HG03575 (cell line): ENCODE measurements around the gene KRTAP5-6.
"Not testable (repeated sequence)": the region's sequence is repeated elsewhere in the genome, so short reads cannot be mapped to it uniquely, and the experiment has no call there.

Experiments used
- ATAC-seq: cut with Tn5 transposase; IDR thresholded peaks from one replicate; pipeline ENCODE4 v1.9.1; 2021; ENCODE audit not compliant: unreplicated experiment, insufficient number of reproducible peaks, low FRiP score; ENCODE audit errors: extremely low read depth

KRTAP5-6 gene

GRCh38 chr11:1676229-1676740 lies 20.7 kb upstream of the KRTAP5-6 start:
- ATAC-seq: no peak

GRCh38 chr11:1679881-1680280 lies 17.1 kb upstream of the KRTAP5-6 start:
- no peak for ATAC-seq

DNA sequence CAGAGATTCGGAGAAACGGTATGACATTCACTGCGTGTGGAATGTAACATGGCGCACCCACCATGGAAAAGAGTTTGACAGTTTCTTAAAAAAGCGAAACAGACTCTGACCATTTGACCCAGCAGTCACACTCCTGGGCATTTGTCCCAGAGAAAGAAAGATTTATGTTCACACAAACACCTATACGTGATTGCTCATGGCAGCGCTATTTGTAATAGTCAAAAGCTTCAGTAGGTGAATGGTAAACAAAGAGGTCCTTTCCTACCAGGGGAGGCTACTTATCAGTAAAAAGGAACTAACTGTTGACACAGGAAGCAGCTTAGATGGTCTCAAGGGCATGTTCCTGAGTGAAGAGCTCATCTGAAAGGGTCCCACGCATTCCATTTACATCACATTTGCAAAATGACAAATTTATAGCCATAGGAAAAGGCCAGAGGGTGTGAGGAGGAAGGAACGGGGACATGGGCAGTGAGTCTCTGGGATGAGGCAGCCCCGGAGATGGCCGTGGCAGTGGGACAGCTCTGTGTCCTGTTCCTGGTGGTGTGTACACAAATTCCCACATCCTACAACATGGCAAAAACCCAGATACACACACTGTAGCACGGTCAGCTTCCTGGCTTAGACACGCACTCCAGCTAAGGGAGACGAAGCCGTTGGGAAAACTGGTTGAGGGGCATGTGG lies 14.6 kb upstream of the KRTAP5-6 start:
- ATAC-seq: no peak

- not testable (repeated sequence) for ATAC-seq
Measured at GRCh38 chr11:1683216-1683615, 13.8 kb upstream of the KRTAP5-6 start.

GRCh38 chr11:1683904-1684572 lies 13.0 kb upstream of the KRTAP5-6 start:
- ATAC-seq: not testable (repeated sequence)

- not testable (repeated sequence) for ATAC-seq
Measured at GRCh38 chr11:1684886-1685874, 11.8 kb upstream of the KRTAP5-6 start.

DNA sequence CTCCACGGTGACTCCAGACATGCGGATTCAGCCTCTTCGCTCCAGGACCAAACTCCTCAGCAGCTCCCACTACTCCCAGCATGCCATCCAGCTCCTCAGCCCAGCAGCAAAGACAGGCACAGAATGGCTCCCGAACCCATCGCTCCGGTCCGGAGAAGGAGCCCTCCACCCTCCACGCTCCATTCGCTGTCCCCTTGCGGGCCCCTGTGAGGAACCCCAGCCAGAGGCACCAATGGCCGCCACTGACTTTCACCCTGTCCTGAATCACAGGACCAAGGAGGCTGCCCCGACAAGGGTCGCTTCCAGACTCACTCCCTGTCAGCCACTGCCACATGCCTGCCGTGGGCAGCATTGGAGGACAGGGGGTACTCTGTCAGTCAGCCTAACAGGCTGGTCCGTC lies 10.8 kb upstream of the KRTAP5-6 start:
- ATAC-seq: not testable (repeated sequence)

DNA sequence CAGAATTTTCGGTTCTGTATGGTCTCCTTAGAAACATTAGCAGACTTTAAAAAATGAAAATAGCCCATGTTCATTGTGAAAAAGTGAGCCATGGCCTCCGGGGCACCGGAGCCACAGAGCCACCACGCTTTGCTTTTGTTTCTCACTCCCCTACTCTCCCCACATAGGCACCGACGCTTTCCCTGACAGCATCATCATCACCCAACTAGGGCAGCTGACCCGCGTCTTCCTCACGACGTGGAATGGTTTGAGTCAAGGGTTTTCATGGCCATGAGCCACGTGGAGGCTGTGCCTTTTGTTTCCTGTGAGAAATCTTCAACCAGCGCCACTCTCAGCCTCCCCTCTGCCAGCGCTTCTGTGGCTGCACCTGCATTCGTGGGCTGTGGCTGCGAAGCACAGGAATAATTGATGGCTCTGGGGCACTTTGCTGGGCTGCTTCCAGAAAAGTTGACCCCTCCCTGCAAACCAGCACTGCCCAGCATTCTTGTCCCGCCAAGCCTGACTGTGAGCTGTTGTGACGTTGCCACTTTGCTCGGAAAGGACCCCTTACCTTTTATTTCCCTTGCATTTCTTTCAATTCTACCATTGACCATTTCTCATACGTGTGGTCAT lies 8.6 kb upstream of the KRTAP5-6 start:
- ATAC-seq: not testable (repeated sequence)

GRCh38 chr11:1689250-1690166 lies 7.5 kb upstream of the KRTAP5-6 start:
- not testable (repeated sequence) for ATAC-seq

DNA sequence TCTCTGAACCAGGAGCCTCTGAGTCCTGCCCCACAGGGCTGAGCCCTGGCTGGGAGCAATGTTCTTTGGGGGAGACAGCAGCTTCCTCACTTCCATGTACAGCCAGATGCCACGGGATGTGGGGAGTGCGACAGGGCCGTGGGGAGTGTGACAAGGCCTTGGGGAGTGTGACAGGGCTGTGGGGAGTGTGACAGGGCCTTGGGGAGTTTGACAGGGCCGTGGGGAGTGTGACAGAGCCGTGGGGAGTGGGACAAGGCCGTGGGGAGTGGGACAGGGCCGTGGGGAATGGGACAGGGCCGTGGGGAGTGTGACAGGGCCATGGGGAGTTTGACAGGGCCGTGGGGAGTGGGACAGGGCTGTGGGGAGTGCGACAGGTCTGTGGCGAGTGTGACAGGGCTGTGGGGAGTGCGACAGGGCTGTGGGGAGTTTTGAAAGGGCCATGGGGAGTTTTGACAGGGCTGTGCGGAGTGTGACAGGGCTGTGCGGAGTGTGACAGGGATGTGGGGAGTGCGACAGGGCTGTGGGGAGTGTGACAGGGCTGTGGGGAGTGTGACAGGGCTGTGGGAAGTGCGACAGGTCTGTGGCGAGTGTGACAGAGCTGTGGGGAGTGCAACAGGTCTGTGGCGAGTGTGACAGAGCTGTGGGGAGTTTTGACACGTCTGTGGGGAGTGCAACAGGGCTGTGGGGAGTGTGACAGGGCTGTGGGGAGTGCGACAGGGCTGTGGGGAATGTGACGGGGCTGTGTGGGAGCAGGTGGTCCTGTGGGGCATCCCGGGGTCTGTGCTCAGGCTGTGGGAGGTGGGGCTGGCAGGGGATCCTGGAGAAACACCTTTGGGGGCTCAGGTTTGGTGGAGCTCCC lies 6.6 kb upstream of the KRTAP5-6 start:
- ATAC-seq: no peak

GRCh38 chr11:1691026-1691877 lies 5.7 kb upstream of the KRTAP5-6 start:
- no peak for ATAC-seq

GRCh38 chr11:1691878-1692707 lies 4.9 kb upstream of the KRTAP5-6 start:
- no peak for ATAC-seq

GRCh38 chr11:1692708-1693326 lies 4.2 kb upstream of the KRTAP5-6 start:
- ATAC-seq: no peak

DNA sequence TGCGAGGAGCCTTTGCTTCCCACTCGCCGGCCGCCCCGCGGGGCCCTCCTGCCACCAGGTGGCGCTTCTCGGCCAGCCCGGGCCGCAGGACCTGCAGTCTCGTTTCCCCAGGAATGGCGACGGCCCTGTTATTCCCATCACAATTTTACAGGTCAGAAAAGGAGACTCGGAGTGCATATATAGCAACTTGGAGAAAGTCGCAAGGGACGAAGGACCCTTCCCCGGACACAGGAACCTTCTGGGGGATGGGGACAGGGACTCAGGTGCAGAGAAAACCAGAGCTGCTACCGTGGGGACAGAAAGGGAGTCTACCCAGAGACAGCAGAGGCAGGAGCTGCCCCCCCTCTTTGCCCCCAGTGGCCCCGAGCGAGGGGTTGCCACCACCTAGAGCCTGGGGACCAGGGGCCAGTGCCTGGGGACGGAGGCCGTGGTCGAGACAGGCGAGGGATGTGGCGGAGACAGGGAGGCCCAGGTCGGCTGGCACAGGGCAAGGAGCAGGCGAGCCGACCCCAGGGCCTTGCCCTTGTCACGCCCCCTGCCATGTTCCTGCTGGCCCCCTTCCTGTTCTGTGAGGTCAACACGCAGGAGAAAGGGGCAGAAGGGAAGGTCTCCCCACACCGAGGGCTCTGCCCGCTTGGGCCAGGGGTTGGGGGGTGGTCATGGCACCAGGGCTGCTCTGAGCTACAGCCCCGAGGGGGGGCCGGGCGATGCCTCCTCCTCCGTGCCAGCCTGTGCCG lies 3.5 kb upstream of the KRTAP5-6 start:
- no peak for ATAC-seq
